OCI-LY3 (cell line): Measurements from ENCODE around the gene MYO15B.
"Not testable (repeated sequence)": the region's sequence is repeated elsewhere in the genome, so short reads cannot be mapped to it uniquely, and the experiment has no call there.

Experiments
- H2AFZ ChIP-seq: fragments of 200-600, 300-600 bp; shearing (Covaris generic); 2 replicates; pipeline ENCODE4 v1.6.0; 2014; ENCODE audit warnings: antibody characterized with exemption, low read depth, low read length
- H3K27ac ChIP-seq: fragments of 200-600, 300-600 bp; sonication (generic); 2 replicates; pipeline ENCODE4 v1.5.1; 2014; ENCODE audit warnings: mild to moderate bottlenecking, low read length, moderate library complexity, mixed read lengths
- H3K27me3 ChIP-seq: fragments of 200-600, 300-600 bp; sonication (generic); 2 replicates; pipeline ENCODE4 v1.6.1; 2014; ENCODE audit warnings: low read depth, low read length, mixed read lengths
- H3K36me3 ChIP-seq: fragments of 200-600, 300-600 bp; sonication (generic); replicated peaks from 2 replicates; pipeline ENCODE3; 2014; ENCODE audit warnings: low read depth, low read length, mixed read lengths
- H3K4me1 ChIP-seq: fragments of 300-600, 200-600 bp; sonication (generic); 2 replicates; pipeline ENCODE4 v1.6.1; 2014; ENCODE audit warnings: low read length, mixed read lengths
- H3K4me2 ChIP-seq: fragments of 200-600, 300-600 bp; sonication (generic); 2 replicates; pipeline ENCODE4 v1.6.1; 2014; ENCODE audit warnings: low read length, mixed read lengths
- H3K4me3 ChIP-seq: fragments of 300-600, 200-600 bp; sonication (generic); 2 replicates; pipeline ENCODE4 v1.5.1; 2014; ENCODE audit warnings: antibody characterized with exemption, mild to moderate bottlenecking, low read length, moderate library complexity
- H3K79me2 ChIP-seq: fragments of 300-600, 200-600 bp; shearing (Covaris generic); 2 replicates; pipeline ENCODE4 v1.6.1; 2014; ENCODE audit warnings: mild to moderate bottlenecking, low read length, mixed read lengths
- H3K9ac ChIP-seq: fragments of 300-600, 200-600 bp; shearing (Covaris generic); 2 replicates; pipeline ENCODE4 v1.6.0; 2014; ENCODE audit warnings: mild to moderate bottlenecking, low read length, moderate library complexity
- H3K9me3 ChIP-seq: fragments of 200-600, 300-600 bp; shearing (Covaris generic); 2 replicates; pipeline ENCODE4 v1.6.1; 2014; ENCODE audit warnings: low read length, mixed read lengths; ENCODE audit not compliant: insufficient read depth
- H4K20me1 ChIP-seq: fragments of 200-600, 300-600 bp; sonication (generic); 2 replicates; pipeline ENCODE4 v1.6.1; 2016; ENCODE audit warnings: low read length, mixed read lengths; ENCODE audit not compliant: insufficient read depth
- CTCF ChIP-seq: fragments of 200-600, 300-600 bp; sonication (generic); IDR thresholded peaks from 2 replicates; pipeline ENCODE4 v1.5.1; 2014; ENCODE audit warnings: antibody characterized with exemption, low read length, low read depth
- EZH2phosphoT487 ChIP-seq: fragments of 200-600 bp; shearing (Covaris generic); IDR thresholded peaks from 2 replicates; pipeline ENCODE4 v1.6.1; 2018; ENCODE audit warnings: antibody characterized with exemption, mixed run types, low read depth

MYO15B gene

GRCh38 chr17:75635610-75636202, 48.1 kb downstream of the MYO15B start:
- no peak overlapping the region for H3K27ac ChIP-seq
- H2AFZ ChIP-seq, result no peak overlapping the region
- no peak overlapping the region for H3K9ac ChIP-seq
- H3K4me3 ChIP-seq, result no peak overlapping the region
- TF ChIP-seq CTCF (no peak), EZH2phosphoT487 (no peak)
- no peaks in the 10 kb centered on the region for H3K79me2 ChIP-seq
- no peaks in the 10 kb centered on the region; the same call in 1 of the 2 replicates for H4K20me1 ChIP-seq
- H3K4me1 ChIP-seq, result peaks cover 22% of the 10 kb centered on the region
- no peaks in the 10 kb centered on the region for H3K27me3 ChIP-seq
- H3K36me3 ChIP-seq, result peaks cover 15% of the 10 kb centered on the region
- no peak overlapping the region for H3K4me2 ChIP-seq
- no peaks in the 10 kb centered on the region for H3K9me3 ChIP-seq

- H3K9me3 ChIP-seq, result no peaks in the 10 kb centered on the region
- no peak overlapping the region for H3K27ac ChIP-seq
- no peak for TF ChIP-seq EZH2phosphoT487
- no peak for TF ChIP-seq CTCF
- H4K20me1 ChIP-seq, result no peaks in the 10 kb centered on the region; the same call in 1 of the 2 replicates
- peaks cover 26% of the 10 kb centered on the region for H3K4me1 ChIP-seq
- no peak overlapping the region for H3K4me2 ChIP-seq
- H3K4me3 ChIP-seq, result no peak overlapping the region
- peaks cover 19% of the 10 kb centered on the region for H3K36me3 ChIP-seq
- H3K79me2 ChIP-seq, result no peaks in the 10 kb centered on the region
- no peak overlapping the region for H2AFZ ChIP-seq
- H3K27me3 ChIP-seq, result no peaks in the 10 kb centered on the region
- H3K9ac ChIP-seq, result no peak overlapping the region
Observed at GRCh38 chr17:75636381-75637142, 49.0 kb downstream of the MYO15B start.

- Histone ChIP-seq H3K9ac (no peak overlapping the region), H3K4me2 (no peak overlapping the region), H3K4me1 (peaks cover 26% of the 10 kb centered on the region), H2AFZ (no peak overlapping the region), H3K79me2 (no peaks in the 10 kb centered on the region), H3K9me3 (no peaks in the 10 kb centered on the region), H3K27ac (no peak overlapping the region), H3K4me3 (no peak overlapping the region), H3K36me3 (peaks cover 23% of the 10 kb centered on the region), H3K27me3 (no peaks in the 10 kb centered on the region), H4K20me1 (no peaks in the 10 kb centered on the region; the same call in 1 of the 2 replicates)
- TF ChIP-seq CTCF (no peak), EZH2phosphoT487 (no peak)
Observed at GRCh38 chr17:75637143-75637538, 49.5 kb downstream of the MYO15B start.

GRCh38 chr17:75637551-75637950, 50.0 kb downstream of the MYO15B start:
- Histone ChIP-seq H3K9ac (no peak overlapping the region), H2AFZ (no peak overlapping the region), H4K20me1 (no peaks in the 10 kb centered on the region; the same call in 1 of the 2 replicates), H3K27ac (no peak overlapping the region), H3K36me3 (peaks cover 19% of the 10 kb centered on the region), H3K79me2 (no peaks in the 10 kb centered on the region), H3K27me3 (no peaks in the 10 kb centered on the region), H3K9me3 (no peaks in the 10 kb centered on the region), H3K4me3 (no peak overlapping the region), H3K4me1 (peaks cover 26% of the 10 kb centered on the region), H3K4me2 (no peak overlapping the region)
- TF ChIP-seq EZH2phosphoT487 (no peak), CTCF (no peak)

- Histone ChIP-seq H3K4me1 (peaks cover 23% of the 10 kb centered on the region), H3K36me3 (peaks cover 23% of the 10 kb centered on the region)
- not testable (repeated sequence) for H3K9me3 ChIP-seq, H3K79me2 ChIP-seq, H2AFZ ChIP-seq, H3K27me3 ChIP-seq, H3K4me3 ChIP-seq, H3K27ac ChIP-seq, H3K9ac ChIP-seq, H3K4me2 ChIP-seq, H4K20me1 ChIP-seq
Observed at GRCh38 chr17:75638039-75638438, 50.4 kb downstream of the MYO15B start.
